ENCODE data around the gene MPDU1. TPM values are rescaled to one million over a fixed set of nuclear protein-coding genes. Genes with fewer than 3 reads are reported as not detected.

The MPDU1 gene
- total RNA-seq, 1 experiment from 2014 or later: 57.0 TPM

- TF ChIP-seq JUN (CRISPR knock-in tag; IDR thresholded peaks at IDR 0.05) (peak; percentile 56; the same call in 1 of the 2 replicates), ZNF121 (CRISPR knock-in tag; IDR thresholded peaks at IDR 0.05) (no peak), HMGA2 (CRISPR knock-in tag; IDR thresholded peaks at IDR 0.05) (no peak), ESRRA (CRISPR knock-in tag; IDR thresholded peaks at IDR 0.05; ENCODE audit: borderline replicate concordance) (peak; percentile 56; the same call in 1 of the 2 replicates), ZNF671 (CRISPR knock-in tag; IDR thresholded peaks at IDR 0.05) (peak; percentile 90), ZMAT4 (CRISPR knock-in tag; IDR thresholded peaks at IDR 0.05) (peak; percentile 33; the same call in 1 of the 2 replicates), AFF4 (CRISPR knock-in tag; IDR thresholded peaks at IDR 0.05; ENCODE audit: borderline replicate concordance) (0 out of 2 replicates have a peak, but pooled peaks have one; percentile 85), GABPB1 (CRISPR knock-in tag; IDR thresholded peaks at IDR 0.05) (peak; percentile 89; the same call in 1 of the 2 replicates), PRDM15 (CRISPR knock-in tag; IDR thresholded peaks at IDR 0.05) (no peak), FOXP4 (CRISPR knock-in tag; IDR thresholded peaks at IDR 0.05) (0 out of 2 replicates have a peak, but pooled peaks have one; percentile 4), ZSCAN18 (CRISPR knock-in tag; IDR thresholded peaks at IDR 0.05) (no peak), NFE2L1 (CRISPR knock-in tag; IDR thresholded peaks at IDR 0.05) (peak; percentile 32; the same call in 1 of the 2 replicates), FOXK1 (CRISPR knock-in tag; IDR thresholded peaks at IDR 0.05) (peak; percentile 71; the same call in 1 of the 2 replicates), NFATC4 (CRISPR knock-in tag; IDR thresholded peaks at IDR 0.05) (peak; percentile 95), FOXJ3 (CRISPR knock-in tag; IDR thresholded peaks at IDR 0.05; ENCODE audit: borderline replicate concordance) (0 out of 2 replicates have a peak, but pooled peaks have one; percentile 41), AR (CRISPR knock-in tag; IDR thresholded peaks at IDR 0.05) (peak; percentile 95), ATF6 (CRISPR knock-in tag; IDR thresholded peaks at IDR 0.05) (0 out of 2 replicates have a peak, but pooled peaks have one; percentile 66), CTCF (IDR thresholded peaks at IDR 0.05) (no peak), EMX1 (CRISPR knock-in tag; IDR thresholded peaks at IDR 0.05) (peak; percentile 96)
Measured at GRCh38 chr17:7572588-7573323, 10.9 kb upstream of the MPDU1 start (continued).
